ENCODE data around the gene ADGRD1. TPM values are rescaled to one million over a fixed set of nuclear protein-coding genes. Genes with fewer than 3 reads are reported as not detected.

ADGRD1 gene
- total RNA-seq, 1 experiment from 2014 or later = 0.77 TPM

- Mint-ChIP-seq H3K9me3 (peaks cover 7% of the 10 kb centered on the region; the same call in 1 of the 2 replicates), H3K4me3 (no peak overlapping the region), H3K27ac (no peak overlapping the region), H3K4me1 (no peaks in the 10 kb centered on the region), H3K27me3 (ENCODE audit: low read depth) (no peaks in the 10 kb centered on the region), H3K36me3 (no peaks in the 10 kb centered on the region)
- TF ChIP-seq, protein P1, sequence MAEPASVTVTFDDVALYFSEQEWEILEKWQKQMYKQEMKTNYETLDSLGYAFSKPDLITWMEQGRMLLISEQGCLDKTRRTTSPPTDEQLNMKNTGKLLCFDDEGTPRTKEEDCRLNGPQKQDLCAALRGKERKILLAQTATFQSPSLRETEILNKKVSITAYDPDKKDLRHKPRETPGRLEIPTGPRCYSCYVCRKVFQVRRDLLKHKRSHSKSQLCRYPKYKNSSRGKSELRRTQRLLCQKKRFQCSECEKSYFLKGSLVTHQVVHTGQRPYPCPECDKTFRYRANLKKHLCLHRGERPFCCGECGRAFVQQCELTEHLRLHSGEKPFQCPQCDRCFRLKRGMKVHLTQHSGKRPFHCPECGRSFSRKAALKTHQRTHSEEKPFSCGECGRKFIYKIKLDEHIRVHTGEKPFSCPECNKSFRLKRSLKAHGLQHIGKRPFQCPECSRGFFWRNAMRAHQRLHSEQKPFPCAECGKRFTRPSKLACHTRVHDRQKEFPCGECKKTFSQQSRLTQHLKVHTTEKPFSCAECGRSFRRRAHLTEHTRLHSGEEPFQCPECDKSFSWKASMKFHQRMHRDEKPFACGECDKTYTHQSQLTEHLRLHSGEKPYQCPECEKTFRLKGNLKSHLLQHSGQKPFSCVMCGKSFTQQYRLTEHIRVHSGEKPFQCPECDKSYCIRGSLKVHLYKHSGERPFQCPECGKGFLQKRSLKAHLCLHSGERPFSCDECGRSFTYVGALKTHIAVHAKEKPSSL (CRISPR knock-in tag; conservative IDR thresholded peaks at IDR 0.05) = no peak
- TF ChIP-seq IRF1 (CRISPR knock-in tag; IDR thresholded peaks at IDR 0.05) (no peak), CREM (CRISPR knock-in tag; IDR thresholded peaks at IDR 0.05) (no peak), E2F4 (CRISPR knock-in tag; IDR thresholded peaks at IDR 0.05; ENCODE audit: borderline replicate concordance, low read depth) (no peak), ZNF121 (CRISPR knock-in tag; IDR thresholded peaks at IDR 0.05) (no peak)
- TF ChIP-seq, protein P2, sequence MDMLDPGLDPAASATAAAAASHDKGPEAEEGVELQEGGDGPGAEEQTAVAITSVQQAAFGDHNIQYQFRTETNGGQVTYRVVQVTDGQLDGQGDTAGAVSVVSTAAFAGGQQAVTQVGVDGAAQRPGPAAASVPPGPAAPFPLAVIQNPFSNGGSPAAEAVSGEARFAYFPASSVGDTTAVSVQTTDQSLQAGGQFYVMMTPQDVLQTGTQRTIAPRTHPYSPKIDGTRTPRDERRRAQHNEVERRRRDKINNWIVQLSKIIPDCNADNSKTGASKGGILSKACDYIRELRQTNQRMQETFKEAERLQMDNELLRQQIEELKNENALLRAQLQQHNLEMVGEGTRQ (CRISPR knock-in tag; IDR thresholded peaks at IDR 0.05) = no peak
- TF ChIP-seq, protein P3, sequence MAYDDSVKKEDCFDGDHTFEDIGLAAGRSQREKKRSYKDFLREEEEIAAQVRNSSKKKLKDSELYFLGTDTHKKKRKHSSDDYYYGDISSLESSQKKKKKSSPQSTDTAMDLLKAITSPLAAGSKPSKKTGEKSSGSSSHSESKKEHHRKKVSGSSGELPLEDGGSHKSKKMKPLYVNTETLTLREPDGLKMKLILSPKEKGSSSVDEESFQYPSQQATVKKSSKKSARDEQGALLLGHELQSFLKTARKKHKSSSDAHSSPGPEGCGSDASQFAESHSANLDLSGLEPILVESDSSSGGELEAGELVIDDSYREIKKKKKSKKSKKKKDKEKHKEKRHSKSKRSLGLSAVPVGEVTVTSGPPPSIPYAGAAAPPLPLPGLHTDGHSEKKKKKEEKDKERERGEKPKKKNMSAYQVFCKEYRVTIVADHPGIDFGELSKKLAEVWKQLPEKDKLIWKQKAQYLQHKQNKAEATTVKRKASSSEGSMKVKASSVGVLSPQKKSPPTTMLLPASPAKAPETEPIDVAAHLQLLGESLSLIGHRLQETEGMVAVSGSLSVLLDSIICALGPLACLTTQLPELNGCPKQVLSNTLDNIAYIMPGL (CRISPR knock-in tag; IDR thresholded peaks at IDR 0.05) = no peak
- no peak for ATAC-seq
- ChIA-PET POLR2A (no interaction called here), CTCF (interaction anchor here (1.2 kb wide), 1 partner anchor 136 kb away, joined by 4 read pairs; no protein-coding TSS in a partner anchor)
- DNase-seq (ENCODE audit: low spot score) = no peak
Measured at GRCh38 chr12:130967636-130968035, 13.9 kb downstream of the ADGRD1 start.

- Mint-ChIP-seq H3K27me3 (ENCODE audit: low read depth) (no peaks in the 10 kb centered on the region), H3K4me3 (no peak overlapping the region), H3K36me3 (no peaks in the 10 kb centered on the region), H3K27ac (no peak overlapping the region), H3K9me3 (peaks cover 4% of the 10 kb centered on the region; the same call in 1 of the 2 replicates), H3K4me1 (no peaks in the 10 kb centered on the region)
- no peak for DNase-seq (ENCODE audit: low spot score)
- TF ChIP-seq, protein P4, sequence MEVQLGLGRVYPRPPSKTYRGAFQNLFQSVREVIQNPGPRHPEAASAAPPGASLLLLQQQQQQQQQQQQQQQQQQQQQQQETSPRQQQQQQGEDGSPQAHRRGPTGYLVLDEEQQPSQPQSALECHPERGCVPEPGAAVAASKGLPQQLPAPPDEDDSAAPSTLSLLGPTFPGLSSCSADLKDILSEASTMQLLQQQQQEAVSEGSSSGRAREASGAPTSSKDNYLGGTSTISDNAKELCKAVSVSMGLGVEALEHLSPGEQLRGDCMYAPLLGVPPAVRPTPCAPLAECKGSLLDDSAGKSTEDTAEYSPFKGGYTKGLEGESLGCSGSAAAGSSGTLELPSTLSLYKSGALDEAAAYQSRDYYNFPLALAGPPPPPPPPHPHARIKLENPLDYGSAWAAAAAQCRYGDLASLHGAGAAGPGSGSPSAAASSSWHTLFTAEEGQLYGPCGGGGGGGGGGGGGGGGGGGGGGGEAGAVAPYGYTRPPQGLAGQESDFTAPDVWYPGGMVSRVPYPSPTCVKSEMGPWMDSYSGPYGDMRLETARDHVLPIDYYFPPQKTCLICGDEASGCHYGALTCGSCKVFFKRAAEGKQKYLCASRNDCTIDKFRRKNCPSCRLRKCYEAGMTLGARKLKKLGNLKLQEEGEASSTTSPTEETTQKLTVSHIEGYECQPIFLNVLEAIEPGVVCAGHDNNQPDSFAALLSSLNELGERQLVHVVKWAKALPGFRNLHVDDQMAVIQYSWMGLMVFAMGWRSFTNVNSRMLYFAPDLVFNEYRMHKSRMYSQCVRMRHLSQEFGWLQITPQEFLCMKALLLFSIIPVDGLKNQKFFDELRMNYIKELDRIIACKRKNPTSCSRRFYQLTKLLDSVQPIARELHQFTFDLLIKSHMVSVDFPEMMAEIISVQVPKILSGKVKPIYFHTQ (CRISPR knock-in tag; IDR thresholded peaks at IDR 0.05) = no peak
- TF ChIP-seq TEAD1 (CRISPR knock-in tag; IDR thresholded peaks at IDR 0.05) (no peak), MXD4 (CRISPR knock-in tag; IDR thresholded peaks at IDR 0.05; ENCODE audit: borderline replicate concordance) (no peak), CREM (CRISPR knock-in tag; IDR thresholded peaks at IDR 0.05) (no peak), OVOL2 (CRISPR knock-in tag; IDR thresholded peaks at IDR 0.05; ENCODE audit: borderline replicate concordance) (no peak), ATF1 (CRISPR knock-in tag; IDR thresholded peaks at IDR 0.05) (no peak), TP53 (CRISPR knock-in tag; IDR thresholded peaks at IDR 0.05) (no peak), IRF1 (CRISPR knock-in tag; IDR thresholded peaks at IDR 0.05) (no peak), SMAD3 (CRISPR knock-in tag; IDR thresholded peaks at IDR 0.05; ENCODE audit: borderline replicate concordance) (no peak)
- TF ChIP-seq, protein P5, sequence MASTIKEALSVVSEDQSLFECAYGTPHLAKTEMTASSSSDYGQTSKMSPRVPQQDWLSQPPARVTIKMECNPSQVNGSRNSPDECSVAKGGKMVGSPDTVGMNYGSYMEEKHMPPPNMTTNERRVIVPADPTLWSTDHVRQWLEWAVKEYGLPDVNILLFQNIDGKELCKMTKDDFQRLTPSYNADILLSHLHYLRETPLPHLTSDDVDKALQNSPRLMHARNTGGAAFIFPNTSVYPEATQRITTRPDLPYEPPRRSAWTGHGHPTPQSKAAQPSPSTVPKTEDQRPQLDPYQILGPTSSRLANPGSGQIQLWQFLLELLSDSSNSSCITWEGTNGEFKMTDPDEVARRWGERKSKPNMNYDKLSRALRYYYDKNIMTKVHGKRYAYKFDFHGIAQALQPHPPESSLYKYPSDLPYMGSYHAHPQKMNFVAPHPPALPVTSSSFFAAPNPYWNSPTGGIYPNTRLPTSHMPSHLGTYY (CRISPR knock-in tag; IDR thresholded peaks at IDR 0.05) = no peak
- TF ChIP-seq, protein P6, sequence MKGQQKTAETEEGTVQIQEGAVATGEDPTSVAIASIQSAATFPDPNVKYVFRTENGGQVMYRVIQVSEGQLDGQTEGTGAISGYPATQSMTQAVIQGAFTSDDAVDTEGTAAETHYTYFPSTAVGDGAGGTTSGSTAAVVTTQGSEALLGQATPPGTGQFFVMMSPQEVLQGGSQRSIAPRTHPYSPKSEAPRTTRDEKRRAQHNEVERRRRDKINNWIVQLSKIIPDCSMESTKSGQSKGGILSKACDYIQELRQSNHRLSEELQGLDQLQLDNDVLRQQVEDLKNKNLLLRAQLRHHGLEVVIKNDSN (CRISPR knock-in tag; IDR thresholded peaks at IDR 0.05) = no peak
- ChIA-PET POLR2A (no interaction called here), CTCF (no interaction called here)
- no peak for ATAC-seq
Measured at GRCh38 chr12:130968611-130969010, 14.9 kb downstream of the ADGRD1 start.

All from WTC11 (cell line).